ENCODE data around the gene TAAR1. TPM values are rescaled to one million over a fixed set of nuclear protein-coding genes. Genes with fewer than 3 reads are reported as not detected.
"Not testable (repeated sequence)": the region's sequence is repeated elsewhere in the genome, so short reads cannot be mapped to it uniquely, and the experiment has no call there.

TAAR1 gene
- total RNA-seq, 1 experiment from 2014 or later: not detected

- Histone ChIP-seq H2BK120ac (ENCODE audit: low read depth, low read length, poor library complexity, severe bottlenecking) (no peak overlapping the region), H3K23me2 (ENCODE audit: insufficient read length, low read depth, low read length, poor library complexity, severe bottlenecking) (peaks cover 2% of the 10 kb centered on the region), H4K20me1 (ENCODE audit: control insufficient read depth, insufficient read depth, insufficient read length) (peaks cover 3% of the 10 kb centered on the region), H2AFZ (ENCODE audit: low read length) (no peak overlapping the region), H3K56ac (ENCODE audit: insufficient read length, low read depth, low read length) (no peak overlapping the region), H3K4me2 (ENCODE audit: insufficient read depth, insufficient read length, low read length) (no peak overlapping the region), H3T11ph (ENCODE audit: low read length) (no peak overlapping the region), H3K9ac (ENCODE audit: extremely low read depth, insufficient read length, low read length) (no peak overlapping the region), H4K8ac (replicated peaks; ENCODE audit: insufficient read length, low read depth, low read length) (no peak overlapping the region), H3K79me2 (ENCODE audit: insufficient read depth, low read length) (no peaks in the 10 kb centered on the region), H3K27ac (ENCODE audit: insufficient read length, low read depth, low read length) (no peak overlapping the region), H3K4ac (ENCODE audit: low read depth, low read length) (no peak overlapping the region), H3K9me3 (ENCODE audit: control insufficient read depth, low read depth, low read length) (no peaks in the 10 kb centered on the region), H4K91ac (ENCODE audit: insufficient read length, low read depth, low read length) (no peak overlapping the region), H2BK15ac (ENCODE audit: low read depth, low read length) (no peak overlapping the region), H3K4me1 (ENCODE audit: insufficient read depth, low read length) (no peaks in the 10 kb centered on the region), H3K27me3 (ENCODE audit: insufficient read depth, low read length) (no peaks in the 10 kb centered on the region), H2BK12ac (ENCODE audit: insufficient read length, low read depth, low read length) (no peak overlapping the region), H2AK5ac (ENCODE audit: insufficient read length, low read length) (no peak overlapping the region), H3K14ac (ENCODE audit: insufficient read depth, low read length) (no peak overlapping the region), H3K18ac (ENCODE audit: insufficient read length, low read depth, low read length) (no peak overlapping the region), H4K5ac (ENCODE audit: insufficient read length, low read depth, low read length) (no peak overlapping the region), H2BK20ac (ENCODE audit: low read depth, low read length, poor library complexity, severe bottlenecking) (no peak overlapping the region), H2BK5ac (ENCODE audit: insufficient read length, low read length) (no peak overlapping the region), H3K23ac (ENCODE audit: insufficient read length, low read depth, low read length) (no peak overlapping the region), H3K79me1 (ENCODE audit: insufficient read depth, low read depth, low read length, poor library complexity, severe bottlenecking) (no peaks in the 10 kb centered on the region)
- Mint-ChIP-seq H3K27me3 (ENCODE audit: low read depth) (no peaks in the 10 kb centered on the region), H3K36me3 (ENCODE audit: insufficient read depth in 1 of 3, low read depth in 3 of 3) (no peaks in the 10 kb centered on the region), H3K4me3 (no peak overlapping the region), H3K27ac (no peak overlapping the region), H3K9me3 (no peaks in the 10 kb centered on the region), H3K4me1 (no peaks in the 10 kb centered on the region)
- WGBS (ENCODE audit: extremely low coverage, insufficient read length, low lambda C conversion rate): no CpG with 5 or more reads among the region's 8 CpGs
- DNase-seq: no peak
- TF ChIP-seq CTCF (conservative IDR thresholded peaks at IDR 0.05): no peak
These were observed 54.3 kb downstream of the TAAR1 start for GRCh38 chr6:132604635-132605152.

GRCh38 chr6:132600900-132601299, 58.1 kb downstream of the TAAR1 start:
- H3K23me2 ChIP-seq (ENCODE audit: insufficient read length, low read depth, low read length, poor library complexity, severe bottlenecking); H4K20me1 ChIP-seq (ENCODE audit: control insufficient read depth, insufficient read depth, insufficient read length); H4K8ac ChIP-seq (replicated peaks; ENCODE audit: insufficient read length, low read depth, low read length); H2BK5ac ChIP-seq (ENCODE audit: insufficient read length, low read length); H3K4me3 Mint-ChIP-seq; H3K23ac ChIP-seq (ENCODE audit: insufficient read length, low read depth, low read length); H4K5ac ChIP-seq (ENCODE audit: insufficient read length, low read depth, low read length); H3T11ph ChIP-seq (ENCODE audit: low read length); H3K9ac ChIP-seq (ENCODE audit: extremely low read depth, insufficient read length, low read length); H2BK15ac ChIP-seq (ENCODE audit: low read depth, low read length); H3K56ac ChIP-seq (ENCODE audit: insufficient read length, low read depth, low read length); H3K79me1 ChIP-seq (ENCODE audit: insufficient read depth, low read depth, low read length, poor library complexity, severe bottlenecking); H3K36me3 Mint-ChIP-seq (ENCODE audit: insufficient read depth in 1 of 3, low read depth in 3 of 3); H3K4ac ChIP-seq (ENCODE audit: low read depth, low read length); H3K9me3 Mint-ChIP-seq; H2AFZ ChIP-seq (ENCODE audit: low read length); H3K27ac ChIP-seq (ENCODE audit: insufficient read length, low read depth, low read length); H3K4me2 ChIP-seq (ENCODE audit: insufficient read depth, insufficient read length, low read length); H3K79me2 ChIP-seq (ENCODE audit: insufficient read depth, low read length); H2BK120ac ChIP-seq (ENCODE audit: low read depth, low read length, poor library complexity, severe bottlenecking); H3K4me1 Mint-ChIP-seq; H3K27me3 ChIP-seq (ENCODE audit: insufficient read depth, low read length); H3K18ac ChIP-seq (ENCODE audit: insufficient read length, low read depth, low read length); H4K91ac ChIP-seq (ENCODE audit: insufficient read length, low read depth, low read length); H3K4me1 ChIP-seq (ENCODE audit: insufficient read depth, low read length); H3K9me3 ChIP-seq (ENCODE audit: control insufficient read depth, low read depth, low read length); H2BK12ac ChIP-seq (ENCODE audit: insufficient read length, low read depth, low read length); H3K27ac Mint-ChIP-seq; DNase-seq; H3K14ac ChIP-seq (ENCODE audit: insufficient read depth, low read length); H2BK20ac ChIP-seq (ENCODE audit: low read depth, low read length, poor library complexity, severe bottlenecking); H3K27me3 Mint-ChIP-seq (ENCODE audit: low read depth); H2AK5ac ChIP-seq (ENCODE audit: insufficient read length, low read length): not testable (repeated sequence)
